GM19438 (cell line): ENCODE results near the gene FYN.

Source experiments
- ATAC-seq: cut with Tn5 transposase; IDR thresholded peaks from one replicate; pipeline ENCODE4 v1.9.1; 2021; ENCODE audit warnings: low read depth; ENCODE audit not compliant: unreplicated experiment

Gene FYN

DNA sequence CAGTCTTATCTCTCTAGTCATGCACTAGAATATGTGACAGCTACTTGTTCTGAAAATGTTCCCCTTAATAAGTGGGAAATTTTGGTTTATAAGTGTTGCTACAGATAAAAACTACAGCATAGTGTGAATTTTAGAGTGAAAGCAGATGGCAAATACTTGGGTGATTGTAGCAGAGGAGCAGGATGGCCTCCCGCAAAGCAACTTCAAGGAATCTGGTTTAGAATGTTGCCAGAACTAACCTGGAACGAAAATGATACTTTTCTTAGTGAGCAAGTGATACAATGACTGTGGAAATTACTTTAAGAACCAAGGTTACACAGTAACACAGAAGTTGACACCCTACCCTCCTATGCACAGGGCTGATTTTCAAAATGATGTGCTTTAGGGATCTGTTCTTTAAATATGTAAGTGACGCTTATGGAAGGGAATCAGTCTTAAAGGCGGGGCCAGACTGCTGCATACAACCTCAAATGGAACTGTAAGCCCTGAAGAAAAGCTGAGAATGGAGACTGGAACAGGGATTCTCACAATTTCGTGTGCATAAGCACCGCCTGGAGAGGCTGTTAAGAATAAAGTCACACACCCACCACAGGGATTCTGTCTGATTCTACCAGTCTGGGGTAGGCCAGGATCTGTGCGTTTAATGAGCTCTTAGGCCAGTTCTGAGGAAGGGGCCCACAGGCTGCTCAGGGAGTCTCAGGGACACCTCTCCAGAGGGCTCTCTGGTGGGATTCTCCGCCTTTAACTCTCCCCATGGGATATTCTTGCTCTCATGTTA is 97.9 kb downstream of the FYN start:
- no peak for ATAC-seq

DNA sequence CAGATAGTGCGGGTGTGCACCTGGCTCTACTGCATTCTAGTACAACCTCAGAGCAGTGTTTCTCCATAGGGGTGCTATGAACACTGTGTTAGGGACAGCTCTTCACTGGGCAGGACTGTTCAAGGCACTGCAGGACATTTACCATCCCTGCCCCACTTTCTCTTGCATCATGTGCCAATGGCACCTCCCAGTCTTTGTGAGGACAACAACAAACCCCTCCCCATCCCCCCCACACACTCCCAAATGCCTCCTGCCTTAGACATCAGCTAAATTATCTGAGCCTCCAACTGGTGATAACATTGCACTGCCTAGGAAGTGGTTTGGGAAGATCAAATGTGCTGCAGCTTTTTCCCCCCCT is 98.9 kb downstream of the FYN start:
- no peak for ATAC-seq

DNA sequence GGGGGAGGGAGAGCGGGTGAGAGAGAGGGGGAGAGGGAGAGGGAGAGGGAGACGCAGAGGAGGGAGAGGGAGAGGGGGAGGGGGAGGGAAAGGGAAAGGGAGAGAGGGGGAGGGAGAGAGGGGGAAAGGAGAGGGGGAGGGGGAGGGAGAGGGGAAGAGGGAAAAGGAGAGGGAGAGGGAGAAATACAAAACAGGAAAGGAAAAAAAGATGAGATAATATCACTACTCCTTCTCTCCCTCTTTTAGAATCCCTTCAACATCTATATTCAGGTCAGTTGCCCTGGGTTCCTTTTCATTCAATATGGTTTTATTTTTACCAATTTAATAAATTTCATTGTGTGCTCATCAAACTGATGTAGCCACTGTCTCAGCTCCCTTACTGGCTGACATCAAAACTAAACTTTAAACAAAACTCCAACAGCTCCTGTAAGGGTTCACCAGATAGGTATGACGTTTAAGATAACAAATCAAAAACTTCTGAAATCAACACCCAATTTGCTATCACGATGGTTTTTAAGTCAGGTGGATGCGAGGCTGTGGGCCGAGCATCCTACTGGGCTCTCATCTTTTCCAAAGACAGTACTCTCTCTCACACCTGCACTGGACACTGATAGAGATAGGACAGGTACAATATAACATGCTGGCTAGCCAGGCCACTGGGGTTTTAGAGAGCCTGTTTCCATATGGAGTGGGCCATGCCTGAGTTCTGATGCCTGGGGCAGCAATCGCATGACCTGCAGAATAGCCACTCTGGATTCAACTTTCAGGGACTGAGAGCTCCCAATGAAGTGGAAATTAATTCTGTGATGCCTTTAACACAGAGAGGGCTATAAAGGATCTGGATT is 99.5 kb downstream of the FYN start:
- no peak for ATAC-seq

DNA sequence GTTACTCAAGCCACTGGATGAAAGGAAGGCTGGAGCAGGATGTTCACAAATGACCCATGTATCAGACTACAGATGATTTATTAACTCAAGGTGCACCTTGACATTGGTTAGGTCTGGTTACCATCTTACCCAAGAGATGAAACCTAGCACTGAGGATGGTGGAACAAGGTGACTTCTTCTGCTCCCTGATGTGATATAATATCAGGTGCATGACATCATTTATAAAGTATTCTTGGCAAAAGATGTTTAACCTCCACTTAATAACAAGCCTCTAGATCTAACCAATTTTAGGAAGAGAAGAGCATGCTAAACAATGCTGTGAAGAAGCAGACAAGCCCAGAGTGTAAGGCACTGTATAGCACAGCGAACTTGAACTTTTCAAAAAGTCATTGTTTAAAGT is 100.9 kb downstream of the FYN start:
- no peak for ATAC-seq

DNA sequence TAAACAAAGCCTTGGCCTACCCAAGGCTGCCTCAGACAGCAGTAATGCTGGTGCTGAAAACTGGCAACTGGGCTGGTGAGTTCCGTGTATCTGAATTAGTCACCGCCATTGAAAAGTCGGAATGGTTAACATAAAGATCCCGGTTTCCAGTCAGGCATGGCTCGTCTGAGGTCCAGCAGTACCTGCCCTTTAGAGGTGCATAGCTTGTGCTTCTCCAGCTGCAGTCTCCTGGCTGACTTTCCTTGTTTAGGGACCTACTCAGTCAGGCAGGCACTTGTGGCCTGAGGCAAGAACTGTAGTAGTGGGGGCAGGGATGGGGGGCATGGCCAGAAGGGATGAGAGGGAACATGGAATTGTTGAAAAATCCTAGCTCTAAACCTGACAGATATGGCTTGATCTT is 101.6 kb downstream of the FYN start:
- no peak for ATAC-seq

DNA sequence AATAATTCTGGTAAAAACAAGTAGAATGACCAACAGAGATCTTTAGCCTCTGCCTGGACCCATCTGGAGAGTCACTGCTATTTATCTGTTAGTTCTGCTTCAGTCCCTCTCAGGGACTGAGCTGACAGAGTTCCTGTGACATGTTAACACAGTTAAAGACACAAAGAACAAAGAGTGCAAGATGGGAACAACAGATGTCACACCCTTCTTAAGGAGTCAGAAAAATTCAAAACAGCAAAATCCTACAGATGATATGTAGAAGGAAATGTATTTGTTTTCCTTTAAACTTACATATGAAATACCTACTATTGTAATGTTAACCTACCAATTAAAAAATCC is 102.2 kb downstream of the FYN start:
- no peak for ATAC-seq

DNA sequence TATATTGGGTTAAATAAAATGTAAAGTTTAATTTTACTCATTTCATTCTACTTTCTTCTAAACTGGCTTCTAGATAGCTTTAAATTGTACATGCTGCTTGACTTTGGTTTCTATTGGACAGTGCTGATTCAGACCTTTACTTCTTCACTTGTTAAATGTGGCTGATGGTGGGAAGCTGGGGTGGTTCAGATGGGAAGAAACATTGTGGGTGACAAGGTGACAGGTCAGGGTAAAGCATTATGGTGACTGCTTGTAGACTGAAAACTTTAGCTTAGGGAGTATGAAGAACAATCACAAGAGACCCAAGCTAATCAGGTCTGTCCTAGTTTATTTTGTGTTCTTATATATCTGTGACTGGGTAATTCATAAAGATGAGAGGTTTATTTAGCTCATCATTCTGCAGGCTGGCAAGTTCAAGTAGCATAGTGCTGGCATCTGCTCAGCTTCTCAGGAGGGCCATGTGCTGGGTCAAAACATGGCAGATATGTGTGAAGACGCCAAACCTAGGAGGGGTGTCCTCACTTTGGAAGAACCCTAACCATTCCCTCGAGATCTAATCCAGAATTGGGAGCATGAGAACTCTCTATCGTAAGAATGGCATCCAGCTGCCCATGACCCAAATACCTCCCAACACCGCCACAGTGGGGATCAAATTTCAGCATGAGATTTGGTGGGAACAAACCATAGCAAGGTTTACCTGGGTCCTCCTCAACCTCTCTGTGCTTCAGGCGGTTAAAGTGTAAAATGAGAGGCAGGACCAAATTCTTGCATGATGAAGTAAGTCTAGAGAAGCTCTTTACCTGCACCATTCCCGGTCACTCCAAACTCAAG is 102.8 kb downstream of the FYN start:
- no peak for ATAC-seq

DNA sequence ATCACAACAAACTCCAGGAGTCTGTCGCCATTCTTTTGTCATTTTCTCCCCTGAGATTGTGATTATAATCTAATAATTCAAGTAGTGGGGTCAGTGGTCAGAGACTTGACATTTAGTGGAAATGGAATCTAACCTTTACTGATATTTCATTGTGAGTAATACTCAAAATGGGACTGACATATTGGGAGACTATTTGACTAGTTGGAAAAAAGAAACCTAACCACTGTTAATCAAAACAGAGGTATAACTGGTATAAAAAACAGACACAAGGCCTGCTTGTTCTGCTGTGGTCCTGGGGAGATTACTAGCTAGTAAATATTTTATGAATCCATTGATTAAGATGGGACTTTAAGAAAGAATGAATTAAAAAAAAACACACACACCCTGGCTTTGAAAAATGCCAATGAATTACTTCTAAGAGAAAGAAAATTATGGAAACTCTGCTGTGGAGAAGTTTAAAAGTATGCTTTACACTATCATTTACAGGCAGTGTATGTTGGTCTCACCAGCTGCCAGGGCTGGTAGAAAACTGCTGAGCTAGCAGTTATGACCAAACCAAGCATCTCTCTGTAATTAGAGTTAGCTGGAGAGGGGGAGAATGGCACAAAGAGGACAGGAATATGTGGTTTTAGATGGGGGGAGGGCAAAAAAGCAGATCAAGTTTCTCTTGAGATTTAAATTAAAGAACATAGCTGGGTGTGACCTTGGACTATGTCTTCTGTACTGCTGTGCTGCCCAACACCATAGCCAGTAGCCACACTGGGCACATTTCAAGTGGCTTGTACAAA is 103.7 kb downstream of the FYN start:
- ATAC-seq = no peak

DNA sequence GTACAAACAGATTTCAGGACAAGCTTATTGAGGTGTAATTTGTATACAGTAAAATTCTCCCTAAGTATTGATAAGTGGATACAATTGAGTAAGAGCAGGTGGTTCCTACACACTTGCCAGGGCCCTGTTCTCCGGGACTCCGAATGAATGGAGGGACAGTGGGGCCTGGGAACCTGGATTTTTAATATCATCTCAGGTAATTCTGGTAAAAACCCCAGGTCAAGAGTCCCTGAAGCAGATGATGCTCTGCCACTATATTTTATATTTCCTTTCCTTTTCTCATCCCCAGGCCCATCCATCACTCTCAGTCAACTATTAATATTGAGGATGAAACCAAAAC is 104.9 kb downstream of the FYN start:
- ATAC-seq = no peak

DNA sequence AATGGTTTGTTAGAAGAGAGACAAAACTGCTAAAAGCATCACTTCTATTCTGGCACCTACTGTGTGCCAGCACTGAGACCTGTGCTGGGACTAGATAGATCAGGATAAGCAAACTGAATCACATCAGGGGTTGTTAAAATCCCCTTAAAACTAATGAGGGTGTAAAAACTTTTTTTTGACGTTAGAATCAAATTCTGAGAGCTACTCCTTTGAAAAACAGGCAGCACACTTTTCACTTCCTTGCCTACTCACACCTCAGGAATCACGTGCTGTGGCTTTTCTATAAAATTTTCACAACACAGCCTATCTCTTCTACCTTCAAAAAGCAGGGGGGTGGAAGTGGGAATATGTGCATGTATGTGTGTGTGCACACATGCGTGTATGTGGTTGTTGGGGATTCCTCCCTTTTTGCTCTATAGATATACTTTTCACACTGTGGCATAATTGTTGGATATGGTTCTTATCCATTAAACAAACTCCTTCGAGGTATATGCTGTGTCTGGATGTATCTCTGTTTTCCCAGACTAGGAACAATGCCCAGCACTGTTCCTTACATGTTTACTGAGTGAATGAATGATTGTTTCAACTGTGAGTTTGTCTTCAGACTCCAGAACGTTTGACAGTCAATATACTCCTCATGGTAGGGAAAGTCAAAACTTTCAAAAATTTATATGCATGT is 105.4 kb downstream of the FYN start:
- ATAC-seq = no peak

DNA sequence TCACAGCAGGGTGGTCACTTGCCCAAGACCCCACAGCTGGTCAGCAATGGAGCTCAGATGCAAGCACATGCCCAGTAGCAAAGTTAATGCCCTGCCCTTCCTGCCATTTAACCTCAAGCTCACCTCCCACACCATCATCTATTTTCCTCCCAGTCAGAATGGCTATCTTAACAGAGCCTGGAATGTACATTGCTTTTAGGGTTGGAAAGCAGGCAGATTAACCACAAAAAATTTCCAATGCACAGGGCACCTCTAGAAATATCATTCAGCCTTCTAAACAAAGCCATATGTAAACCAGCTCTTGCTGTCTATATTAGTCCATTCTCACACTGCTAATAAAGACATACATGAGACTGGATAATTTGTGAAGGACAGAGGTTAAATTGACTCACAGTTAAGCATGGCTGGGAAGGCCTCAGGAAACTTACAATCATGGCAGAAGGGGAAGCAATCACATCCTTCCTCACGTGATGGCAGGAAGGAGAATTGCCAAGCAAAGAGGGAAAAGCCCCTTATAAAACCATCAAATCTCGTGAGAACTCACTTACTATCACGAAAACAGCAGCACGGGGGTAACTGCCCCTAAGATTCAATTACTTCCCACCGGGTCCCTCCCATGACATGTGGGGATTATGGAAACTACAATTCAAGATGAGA is 106.9 kb downstream of the FYN start:
- no peak for ATAC-seq

DNA sequence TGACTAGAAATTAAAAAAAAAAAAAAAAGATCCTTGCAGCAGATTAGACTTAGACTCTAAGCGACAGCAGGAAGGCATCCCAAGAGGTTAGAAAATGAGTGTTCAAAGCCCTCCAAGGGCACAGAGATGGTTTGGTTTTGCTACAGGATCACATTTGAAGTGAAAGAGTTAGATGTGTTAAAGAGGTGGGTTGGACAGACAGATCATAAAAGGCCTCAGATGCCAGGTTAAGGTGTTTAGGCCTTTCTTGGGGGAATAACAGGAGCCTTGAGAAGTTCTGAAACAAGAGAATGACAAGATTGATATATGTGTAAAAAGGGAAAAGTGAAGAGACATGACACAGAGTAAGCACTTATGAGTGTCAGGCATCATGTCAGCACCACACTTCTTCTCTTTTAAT is 107.5 kb downstream of the FYN start:
- ATAC-seq = no peak

DNA sequence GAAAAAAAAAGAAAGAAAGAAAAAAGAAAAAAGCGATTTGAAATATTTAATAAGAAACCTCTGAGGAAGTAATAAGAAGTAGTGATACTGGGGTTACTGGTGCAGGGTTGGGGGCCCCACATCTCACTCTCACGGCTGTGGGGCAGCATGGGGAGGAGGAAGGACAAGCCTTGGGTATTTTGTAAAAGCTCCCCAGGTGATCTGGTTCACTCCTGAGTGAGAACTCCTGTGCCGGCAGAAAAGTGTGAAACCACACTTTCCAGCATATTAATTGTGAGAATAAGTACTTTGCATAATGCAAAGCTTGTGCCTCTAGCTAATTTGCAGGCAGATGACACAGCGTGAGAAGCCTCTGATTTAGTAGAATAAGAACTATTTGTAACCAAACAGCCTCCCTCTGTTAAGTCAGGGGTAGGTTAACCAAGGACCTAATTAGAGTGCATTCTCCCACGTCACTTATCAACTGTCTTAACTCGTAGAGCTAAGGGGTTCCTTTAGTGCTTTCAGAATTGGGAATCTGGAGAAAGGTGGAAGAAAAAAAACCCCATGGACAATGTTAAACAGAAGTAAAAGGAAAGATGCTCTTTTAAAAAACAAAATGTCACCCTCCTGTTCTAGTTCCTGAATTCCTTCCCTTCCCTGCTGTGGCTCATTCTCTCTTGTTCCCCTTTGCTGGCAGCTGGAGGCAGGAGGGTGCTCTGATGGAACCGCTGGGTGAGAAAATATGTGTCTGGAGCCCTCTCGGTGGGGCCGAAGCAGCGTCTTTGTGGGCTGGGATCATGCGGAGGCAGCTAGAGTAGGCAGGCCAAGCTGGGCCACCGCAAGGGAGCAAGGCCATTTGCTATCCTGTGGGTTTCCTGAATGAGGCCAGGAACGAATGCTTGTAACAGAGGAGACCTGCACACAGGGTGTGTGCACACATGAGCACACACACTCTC is 108.7 kb downstream of the FYN start:
- peak; percentile 52 for ATAC-seq

DNA sequence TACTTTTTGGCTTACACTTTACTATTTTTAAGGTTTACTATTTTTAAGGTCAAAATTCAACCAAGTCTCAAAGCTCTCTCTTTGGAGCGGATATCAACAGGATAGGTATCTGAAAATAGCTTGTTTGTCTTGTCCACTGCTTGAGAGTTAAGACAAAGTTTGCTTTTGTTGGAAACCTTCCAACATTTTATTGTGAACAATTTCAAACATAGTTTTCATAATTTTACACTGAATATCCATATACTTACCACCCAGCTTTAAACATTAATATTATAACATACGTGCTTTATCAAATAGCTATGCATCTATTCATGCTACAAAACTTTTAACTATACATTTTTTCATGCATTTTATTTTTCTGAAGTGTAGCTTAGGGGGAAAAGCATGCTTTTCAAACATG is 109.9 kb downstream of the FYN start:
- no peak for ATAC-seq

DNA sequence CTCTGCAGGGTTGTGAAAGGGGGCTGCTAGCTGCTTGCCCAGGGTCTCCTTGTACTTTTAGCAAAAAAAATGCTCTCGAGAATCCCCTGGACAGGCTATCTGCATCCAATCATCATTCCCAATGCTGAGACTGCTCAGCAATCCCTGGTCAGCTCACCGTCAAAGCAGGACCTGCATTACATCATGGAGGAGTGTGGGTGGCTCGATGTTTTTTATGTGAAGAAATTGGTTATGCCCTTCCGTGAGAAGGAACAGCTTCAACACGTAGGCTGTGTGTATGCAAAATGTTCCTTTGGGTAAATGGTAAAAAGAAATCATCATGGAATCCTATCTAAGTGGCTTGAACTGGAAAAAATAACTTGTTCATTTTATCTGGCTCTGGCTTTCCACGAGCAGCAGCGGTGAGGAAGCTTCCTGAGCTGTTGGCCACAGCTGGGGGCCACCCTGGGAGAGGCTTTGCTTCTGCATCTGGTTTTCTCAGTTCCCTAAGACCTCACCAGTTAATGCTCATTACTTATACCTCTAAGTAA is 111.4 kb downstream of the FYN start:
- ATAC-seq = no peak

DNA sequence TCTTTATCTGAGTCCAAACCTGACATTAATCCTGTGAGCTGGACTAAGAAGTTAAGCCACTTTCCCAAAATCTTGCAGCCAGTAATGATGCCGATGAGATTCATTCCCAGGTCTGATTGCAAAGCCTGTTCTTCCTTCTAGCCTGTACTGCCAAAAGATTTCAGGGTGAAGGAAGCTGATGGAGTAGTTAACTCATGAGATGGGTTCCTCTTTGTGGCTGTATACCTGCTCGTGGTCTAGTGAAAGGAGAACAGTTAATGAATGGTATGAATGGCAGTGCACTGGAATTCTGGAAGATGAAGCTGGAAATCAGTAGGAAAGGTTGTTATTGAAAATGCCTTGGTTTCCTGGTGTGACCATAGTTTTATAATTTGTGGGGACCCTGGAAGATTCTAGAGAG is 112.0 kb downstream of the FYN start:
- no peak for ATAC-seq

DNA sequence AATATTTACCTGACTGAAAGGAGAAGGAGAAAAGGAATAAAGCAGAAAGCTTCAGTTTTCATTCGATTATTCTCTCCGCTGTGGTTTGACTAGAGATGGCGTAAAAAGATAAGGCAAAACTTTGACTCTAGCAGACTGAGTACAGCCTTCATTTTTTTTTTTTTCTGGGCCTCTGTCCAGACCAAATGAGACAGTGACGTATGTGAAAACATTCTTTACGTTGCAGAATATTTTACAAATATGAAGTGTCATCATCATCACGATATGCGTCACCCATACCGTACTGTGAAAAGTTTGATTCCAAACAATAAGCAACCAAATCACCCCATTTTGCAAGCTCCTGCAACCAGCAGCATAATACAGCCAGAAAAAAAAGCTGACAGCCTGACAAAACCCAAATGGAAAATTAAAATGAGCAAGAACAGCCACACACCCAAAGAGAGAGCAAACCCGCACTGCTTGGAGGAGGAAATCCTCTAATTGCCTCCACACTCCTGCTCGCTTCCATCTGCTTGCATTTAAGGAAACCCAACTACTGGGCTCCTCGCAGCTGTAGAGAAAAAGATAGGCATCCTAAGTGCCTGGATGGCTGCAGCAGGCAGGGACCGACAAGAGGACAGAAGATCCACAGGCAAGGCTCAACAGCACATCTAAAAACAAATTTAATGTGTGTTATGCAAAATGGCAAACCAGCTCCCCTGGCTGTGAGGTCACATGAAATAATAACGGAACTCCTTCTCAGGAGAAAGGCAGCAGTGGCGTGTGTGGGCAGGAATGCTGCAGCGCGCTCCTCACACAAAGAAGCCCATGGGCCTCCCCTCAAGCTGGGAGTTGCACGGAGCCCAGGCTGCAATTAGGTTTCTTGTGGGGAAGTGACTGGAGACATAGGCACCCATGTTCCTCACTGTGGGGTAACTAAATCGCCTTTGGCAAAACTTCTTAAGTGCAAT is 113.1 kb downstream of the FYN start:
- no peak for ATAC-seq
